OCI-LY7 (cell line): ENCODE measurements around the gene NFE2L3.

Source experiments
- CTCF ChIP-seq: fragments of 200-600 bp; sonication (generic); conservative IDR thresholded peaks from 2 replicates; pipeline ENCODE4 v1.5.1; 2014; ENCODE audit warnings: mild to moderate bottlenecking, antibody characterized with exemption, low read length, moderate library complexity, mixed read lengths
- EZH2phosphoT487 ChIP-seq: fragments of 200-600 bp; sonication (generic); IDR thresholded peaks from 2 replicates; pipeline ENCODE4 v1.6.1; 2018; ENCODE audit warnings: low read depth, borderline replicate concordance, mild to moderate bottlenecking, mixed run types, antibody characterized with exemption, low read length, moderate library complexity, mixed read lengths

GRCh38 chr7:26179826-26180497 lies 28.0 kb downstream of the NFE2L3 start:
- TF ChIP-seq CTCF (no peak), EZH2phosphoT487 (no peak)
